Trophoblast cell (in vitro differentiated cells and primary cell): ENCODE results near the gene TRAPPC14.

Source experiments
- DNase-seq, 2 donors: peaks; one replicate each; pipeline ENCODE4 v3.0.0-alpha.2; 2016
- H2AFZ ChIP-seq: 2 replicates; pipeline ENCODE4 v1.6.1; 2013; ENCODE audit warnings: low read length, moderate library complexity, mild to moderate bottlenecking; ENCODE audit not compliant: insufficient read depth, poor library complexity
- H2AK5ac ChIP-seq: 2 replicates; pipeline ENCODE4 v1.6.1; 2013; ENCODE audit warnings: mild to moderate bottlenecking, low read length
- H2BK120ac ChIP-seq: 2 replicates; pipeline ENCODE4 v1.6.1; 2013; ENCODE audit warnings: low read length, mild to moderate bottlenecking, moderate library complexity; ENCODE audit not compliant: insufficient read depth, poor library complexity
- H2BK12ac ChIP-seq: 2 replicates; pipeline ENCODE4 v1.6.1; 2013; ENCODE audit warnings: mild to moderate bottlenecking, low read length, moderate library complexity
- H2BK5ac ChIP-seq: 2 replicates; pipeline ENCODE4 v1.6.1; 2013; ENCODE audit warnings: low read length, low read depth, moderate library complexity, mild to moderate bottlenecking; ENCODE audit not compliant: poor library complexity
- H3K14ac ChIP-seq: 2 replicates; pipeline ENCODE4 v1.6.1; 2013; ENCODE audit warnings: mild to moderate bottlenecking, low read length
- H3K18ac ChIP-seq: 2 replicates; pipeline ENCODE4 v1.6.1; 2013; ENCODE audit warnings: mild to moderate bottlenecking, low read length
- H3K23ac ChIP-seq: 2 replicates; pipeline ENCODE4 v1.6.1; 2013; ENCODE audit warnings: low read length
- H3K27ac ChIP-seq: 2 replicates; pipeline ENCODE4 v1.5.1; 2013; ENCODE audit warnings: low read depth, mild to moderate bottlenecking, inconsistent platforms, low read length, moderate library complexity
- H3K27me3 ChIP-seq: 2 replicates; pipeline ENCODE4 v1.6.1; 2013; ENCODE audit warnings: inconsistent platforms, mild to moderate bottlenecking, low read length, moderate library complexity; ENCODE audit not compliant: insufficient read depth
- H3K36me3 ChIP-seq, 2 experiments: 1 replicate in 1 of 2; 2 replicates in 1 of 2; pipeline ENCODE4 v1.6.1; 2013; ENCODE audit warnings: low read length in 2 of 2, mild to moderate bottlenecking in 2 of 2, moderate library complexity in 1 of 2; ENCODE audit not compliant: insufficient read depth in 2 of 2, control insufficient read depth in 1 of 2
- H3K4ac ChIP-seq: 2 replicates; pipeline ENCODE4 v1.6.1; 2013; ENCODE audit warnings: low read depth, mild to moderate bottlenecking, low read length, moderate library complexity
- H3K4me1 ChIP-seq, 2 experiments: 1 replicate in 1 of 2; 2 replicates in 1 of 2; pipeline ENCODE4 v1.6.1; 2013; ENCODE audit warnings: low read length in 2 of 2, mild to moderate bottlenecking in 2 of 2, moderate library complexity in 1 of 2; ENCODE audit not compliant: insufficient read depth in 2 of 2, control insufficient read depth in 1 of 2
- H3K4me2 ChIP-seq: 2 replicates; pipeline ENCODE4 v1.6.1; 2013; ENCODE audit warnings: inconsistent platforms, mild to moderate bottlenecking, low read length, moderate library complexity
- H3K4me3 ChIP-seq: 2 replicates; pipeline ENCODE4 v1.5.1; 2013; ENCODE audit warnings: mild to moderate bottlenecking, low read depth, low read length, inconsistent platforms
- H3K79me1 ChIP-seq: one replicate; pipeline ENCODE4 v1.6.1; 2013; ENCODE audit warnings: low read length
- H3K79me2 ChIP-seq: 2 replicates; pipeline ENCODE4 v1.6.1; 2013; ENCODE audit warnings: low read length, mild to moderate bottlenecking; ENCODE audit not compliant: control insufficient read depth, insufficient read depth, poor library complexity
- H3K9ac ChIP-seq: 2 replicates; pipeline ENCODE4 v1.6.1; 2013; ENCODE audit warnings: mild to moderate bottlenecking, low read length
- H3K9me3 ChIP-seq: 2 replicates; pipeline ENCODE4 v1.6.1; 2013; ENCODE audit warnings: low read depth, mild to moderate bottlenecking, control low read depth, inconsistent platforms, low read length; ENCODE audit not compliant: insufficient read depth
- H4K12ac ChIP-seq: 2 replicates; pipeline ENCODE4 v1.6.1; 2013; ENCODE audit warnings: low read depth, mild to moderate bottlenecking, low read length, moderate library complexity
- H4K8ac ChIP-seq: 2 replicates; pipeline ENCODE4 v1.6.1; 2013; ENCODE audit warnings: low read depth, mild to moderate bottlenecking, low read length, moderate library complexity
- H4K91ac ChIP-seq: one replicate; pipeline ENCODE4 v1.6.1; 2013; ENCODE audit warnings: low read depth, mild to moderate bottlenecking, low read length, moderate library complexity
- WGBS: extraction: QIAGEN DNeasy Blood & Tissue Kit; methylation state at CpG from one replicate; pipeline ENCODE4 v1.1.7; 2013; ENCODE audit warnings: missing lambda C conversion rate; ENCODE audit not compliant: insufficient read length, insufficient coverage; ENCODE audit errors: extremely low coverage; 5-methylcytosine and 5-hydroxymethylcytosine counted together

Gene TRAPPC14

DNA sequence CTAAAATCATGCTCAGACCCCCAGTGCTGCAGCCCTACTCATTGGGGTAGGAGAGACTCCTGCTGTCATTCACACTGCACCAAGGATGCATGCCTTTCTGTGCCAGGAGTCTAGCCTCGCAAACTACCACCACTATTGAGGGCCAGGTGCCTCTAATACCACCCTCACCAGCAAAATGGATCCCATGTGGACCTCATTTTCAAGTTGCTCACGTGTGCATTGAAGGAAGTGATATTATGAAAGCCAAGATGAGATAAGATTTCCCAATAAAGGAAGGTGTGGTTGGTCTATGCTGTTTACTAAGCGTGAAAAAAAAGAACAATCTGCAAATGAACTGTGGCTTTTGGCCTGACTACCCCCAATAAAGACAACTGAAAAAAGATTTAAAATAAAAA lies 17.0 kb downstream of the TRAPPC14 start:
- Histone ChIP-seq H3K9ac (no peak overlapping the region), H3K79me2 (no peaks in the 10 kb centered on the region), H2AFZ (no peak overlapping the region), H3K36me3 (no peaks in the 10 kb centered on the region), H2BK12ac (no peak overlapping the region), H3K9me3 (no peaks in the 10 kb centered on the region), H2AK5ac (no peak overlapping the region), H2BK5ac (no peak overlapping the region), H3K27me3 (no peaks in the 10 kb centered on the region), H3K23ac (no peak overlapping the region), H3K4me1 (no peaks in the 10 kb centered on the region), H3K4me3 (no peak overlapping the region), H3K4ac (no peak overlapping the region), H3K18ac (no peak overlapping the region), H3K27ac (no peak overlapping the region), H3K4me2 (no peak overlapping the region), H2BK120ac (no peak overlapping the region), H3K14ac (no peak overlapping the region), H4K91ac (no peak overlapping the region), H4K12ac (no peak overlapping the region), H4K8ac (no peak overlapping the region), H3K79me1 (no peaks in the 10 kb centered on the region)
- no CpG with 5 or more reads among the region's 3 CpGs for WGBS
- peak in 1 of 2 donors; percentile 5 for DNase-seq

- no peak overlapping the region for H4K12ac ChIP-seq
- H4K8ac ChIP-seq = no peak overlapping the region
- no peak overlapping the region for H2BK120ac ChIP-seq
- H2AK5ac ChIP-seq = no peak overlapping the region
- H3K14ac ChIP-seq = no peak overlapping the region
- H2BK12ac ChIP-seq = no peak overlapping the region
- H4K91ac ChIP-seq = no peak overlapping the region
- no peak overlapping the region for H2AFZ ChIP-seq
- H3K36me3 ChIP-seq = no peaks in the 10 kb centered on the region
- no peak overlapping the region for H3K4ac ChIP-seq
- H2BK5ac ChIP-seq = no peak overlapping the region
- H3K9ac ChIP-seq = no peak overlapping the region
- H3K4me3 ChIP-seq = no peak overlapping the region
- no peaks in the 10 kb centered on the region for H3K79me1 ChIP-seq
- H3K4me2 ChIP-seq = no peak overlapping the region
- H3K18ac ChIP-seq = no peak overlapping the region
- no CpG with 5 or more reads among the region's 13 CpGs for WGBS
- H3K27ac ChIP-seq = no peak overlapping the region
- H3K23ac ChIP-seq = no peak overlapping the region
- no peaks in the 10 kb centered on the region for H3K79me2 ChIP-seq
- no peaks in the 10 kb centered on the region for H3K9me3 ChIP-seq
- H3K27me3 ChIP-seq = no peaks in the 10 kb centered on the region
- no peaks in the 10 kb centered on the region for H3K4me1 ChIP-seq
- DNase-seq = no peak
Measured at GRCh38 chr7:100137851-100138760, 20.4 kb downstream of the TRAPPC14 start.

GRCh38 chr7:100132697-100133151 lies 25.8 kb downstream of the TRAPPC14 start:
- H2AK5ac ChIP-seq = no peak overlapping the region
- no peak overlapping the region for H3K27ac ChIP-seq
- no peak overlapping the region for H2BK5ac ChIP-seq
- H3K79me2 ChIP-seq = peaks cover under 1% of the 10 kb centered on the region
- no peak overlapping the region for H2AFZ ChIP-seq
- no peak overlapping the region for H3K4me3 ChIP-seq
- no peaks in the 10 kb centered on the region for H3K36me3 ChIP-seq
- H3K23ac ChIP-seq = no peak overlapping the region
- H4K12ac ChIP-seq = no peak overlapping the region
- no peak overlapping the region for H4K8ac ChIP-seq
- H3K4ac ChIP-seq = no peak overlapping the region
- H3K27me3 ChIP-seq = no peaks in the 10 kb centered on the region
- peaks cover 3% of the 10 kb centered on the region for H3K79me1 ChIP-seq
- H3K4me1 ChIP-seq = peaks cover 3 to 5% of the 10 kb centered on the region in 2 experiments
- H3K18ac ChIP-seq = no peak overlapping the region
- no CpG with 5 or more reads among the region's 3 CpGs for WGBS
- H3K9ac ChIP-seq = no peak overlapping the region
- no peak overlapping the region for H3K14ac ChIP-seq
- no peak overlapping the region for H4K91ac ChIP-seq
- H2BK120ac ChIP-seq = no peak overlapping the region
- no peak overlapping the region for H2BK12ac ChIP-seq
- peak in 1 of 2 donors; percentile 80 for DNase-seq
- H3K9me3 ChIP-seq = no peaks in the 10 kb centered on the region
- H3K4me2 ChIP-seq = no peak overlapping the region

- no peak overlapping the region for H2BK5ac ChIP-seq
- no peak overlapping the region for H2AK5ac ChIP-seq
- H2BK120ac ChIP-seq = no peak overlapping the region
- H4K91ac ChIP-seq = no peak overlapping the region
- WGBS = no CpG with 5 or more reads among the region's 7 CpGs
- no peak overlapping the region for H3K4ac ChIP-seq
- no peak overlapping the region for H3K4me2 ChIP-seq
- no peak overlapping the region for H3K23ac ChIP-seq
- H3K9me3 ChIP-seq = no peaks in the 10 kb centered on the region
- H2BK12ac ChIP-seq = no peak overlapping the region
- H3K18ac ChIP-seq = no peak overlapping the region
- H2AFZ ChIP-seq = no peak overlapping the region
- H3K79me2 ChIP-seq = peaks cover 7% of the 10 kb centered on the region
- H3K4me3 ChIP-seq = no peak overlapping the region
- H3K36me3 ChIP-seq = no peaks in the 10 kb centered on the region
- H3K27ac ChIP-seq = no peak overlapping the region
- no peak overlapping the region for H4K8ac ChIP-seq
- no peak overlapping the region for H3K14ac ChIP-seq
- no peaks in the 10 kb centered on the region for H3K27me3 ChIP-seq
- H3K79me1 ChIP-seq = peaks cover 9% of the 10 kb centered on the region
- H3K9ac ChIP-seq = no peak overlapping the region
- DNase-seq = no peak
- H3K4me1 ChIP-seq = peaks cover 3 to 6% of the 10 kb centered on the region in 2 experiments
- H4K12ac ChIP-seq = no peak overlapping the region
Measured at GRCh38 chr7:100132126-100132525, 26.4 kb downstream of the TRAPPC14 start.
